Activated T-cell treated with anti-CD3 and anti-CD28 coated beads for 48 hours (primary cell): Measurements from ENCODE around the gene FAM227B.
"Not testable (repeated sequence)": the region's sequence is repeated elsewhere in the genome, so short reads cannot be mapped to it uniquely, and the experiment has no call there.

ENCODE experiments used
- DNase-seq: peaks from one replicate; pipeline ENCODE4 v3.0.0-alpha.2; 2020; ENCODE audit warnings: low read depth

The FAM227B gene

GRCh38 chr15:49436751-49437150 is 183.9 kb downstream of the FAM227B start:
- DNase-seq = no peak

GRCh38 chr15:49435174-49435573 is 185.4 kb downstream of the FAM227B start:
- no peak for DNase-seq

GRCh38 chr15:49430046-49430445 is 190.6 kb downstream of the FAM227B start:
- DNase-seq = no peak

GRCh38 chr15:49428409-49429095 is 192.1 kb downstream of the FAM227B start:
- no peak for DNase-seq

GRCh38 chr15:49427372-49427771 is 193.2 kb downstream of the FAM227B start:
- no peak for DNase-seq

GRCh38 chr15:49424954-49425353 is 195.7 kb downstream of the FAM227B start:
- DNase-seq = no peak

GRCh38 chr15:49423901-49424550 is 196.6 kb downstream of the FAM227B start:
- no peak for DNase-seq

GRCh38 chr15:49423021-49423420 is 197.6 kb downstream of the FAM227B start, which contains the start of gene FGF7:
Gene FGF7 (plus strand): TSS chr15:49423242. CDS start chr15:49424298, 1,056 bp downstream.
- no peak for DNase-seq

- peak; percentile 10 for DNase-seq
These were observed 198.6 kb downstream of the FAM227B start for GRCh38 chr15:49421991-49422390.

GRCh38 chr15:49418811-49419210 is 201.8 kb downstream of the FAM227B start:
- DNase-seq = no peak

GRCh38 chr15:49415638-49416037 is 205.0 kb downstream of the FAM227B start:
- DNase-seq = no peak

GRCh38 chr15:49415149-49415548 is 205.5 kb downstream of the FAM227B start:
- no peak for DNase-seq

GRCh38 chr15:49412797-49413196 is 207.8 kb downstream of the FAM227B start:
- DNase-seq = no peak

GRCh38 chr15:49410641-49411040 is 210.0 kb downstream of the FAM227B start:
- no peak for DNase-seq

GRCh38 chr15:49406352-49407118 is 214.1 kb downstream of the FAM227B start:
- no peak for DNase-seq

- not testable (repeated sequence) for DNase-seq
These were observed 217.9 kb downstream of the FAM227B start for GRCh38 chr15:49402515-49403296.

- DNase-seq = no peak
These were observed 233.1 kb downstream of the FAM227B start for GRCh38 chr15:49387471-49387870.

- no peak for DNase-seq
These were observed 237.4 kb downstream of the FAM227B start for GRCh38 chr15:49383266-49383665.

GRCh38 chr15:49382394-49382793 is 238.2 kb downstream of the FAM227B start:
- DNase-seq = no peak

- DNase-seq = no peak
These were observed 239.7 kb downstream of the FAM227B start for GRCh38 chr15:49380912-49381311.

GRCh38 chr15:49379996-49380395 is 240.6 kb downstream of the FAM227B start:
- DNase-seq = no peak

- DNase-seq = no peak
These were observed 248.3 kb downstream of the FAM227B start for GRCh38 chr15:49372366-49372765.
